ENCODE data around the gene UPP2.

- TF ChIP-seq CTCF (IDR thresholded peaks at IDR 0.05; ENCODE audit: low read depth, low read length) (no peak), EZH2phosphoT487 (IDR thresholded peaks at IDR 0.05; ENCODE audit: low read depth) (no peak)
Measured at GRCh38 chr2:158142568-158143332, 41.1 kb downstream of the UPP2 start.

Data from OCI-LY3 (cell line).